Measurements from ENCODE around the gene CTNNA3. TPM values are rescaled to one million over a fixed set of nuclear protein-coding genes. Genes with fewer than 3 reads are reported as not detected.
A peak's percentile ranks its signal among the peaks of the same experiment; 100 is the strongest.
"Not testable (repeated sequence)": the region's sequence is repeated elsewhere in the genome, so short reads cannot be mapped to it uniquely, and the experiment has no call there.

The CTNNA3 gene
- total RNA-seq, 1 donor from 2014 or later: not detected

GRCh38 chr10:66362522-66362921 is 1333.5 kb downstream of the CTNNA3 start:
- no peak for FAIRE-seq
- H3K36me3 ChIP-seq (ENCODE audit: control insufficient read depth, insufficient read depth, low read length): no peaks in the 10 kb centered on the region
- no peak overlapping the region for H3K4me3 ChIP-seq (ENCODE audit: low read depth, low read length)
- no peaks in the 10 kb centered on the region for H3K27me3 ChIP-seq (ENCODE audit: control insufficient read depth, insufficient read depth, low read length)
- no peak for DNase-seq (ENCODE audit: low read depth)
- TF ChIP-seq, protein P1, sequence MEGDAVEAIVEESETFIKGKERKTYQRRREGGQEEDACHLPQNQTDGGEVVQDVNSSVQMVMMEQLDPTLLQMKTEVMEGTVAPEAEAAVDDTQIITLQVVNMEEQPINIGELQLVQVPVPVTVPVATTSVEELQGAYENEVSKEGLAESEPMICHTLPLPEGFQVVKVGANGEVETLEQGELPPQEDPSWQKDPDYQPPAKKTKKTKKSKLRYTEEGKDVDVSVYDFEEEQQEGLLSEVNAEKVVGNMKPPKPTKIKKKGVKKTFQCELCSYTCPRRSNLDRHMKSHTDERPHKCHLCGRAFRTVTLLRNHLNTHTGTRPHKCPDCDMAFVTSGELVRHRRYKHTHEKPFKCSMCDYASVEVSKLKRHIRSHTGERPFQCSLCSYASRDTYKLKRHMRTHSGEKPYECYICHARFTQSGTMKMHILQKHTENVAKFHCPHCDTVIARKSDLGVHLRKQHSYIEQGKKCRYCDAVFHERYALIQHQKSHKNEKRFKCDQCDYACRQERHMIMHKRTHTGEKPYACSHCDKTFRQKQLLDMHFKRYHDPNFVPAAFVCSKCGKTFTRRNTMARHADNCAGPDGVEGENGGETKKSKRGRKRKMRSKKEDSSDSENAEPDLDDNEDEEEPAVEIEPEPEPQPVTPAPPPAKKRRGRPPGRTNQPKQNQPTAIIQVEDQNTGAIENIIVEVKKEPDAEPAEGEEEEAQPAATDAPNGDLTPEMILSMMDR (IDR thresholded peaks at IDR 0.05; ENCODE audit: insufficient read depth, low read length, severe bottlenecking): no peak

DNA sequence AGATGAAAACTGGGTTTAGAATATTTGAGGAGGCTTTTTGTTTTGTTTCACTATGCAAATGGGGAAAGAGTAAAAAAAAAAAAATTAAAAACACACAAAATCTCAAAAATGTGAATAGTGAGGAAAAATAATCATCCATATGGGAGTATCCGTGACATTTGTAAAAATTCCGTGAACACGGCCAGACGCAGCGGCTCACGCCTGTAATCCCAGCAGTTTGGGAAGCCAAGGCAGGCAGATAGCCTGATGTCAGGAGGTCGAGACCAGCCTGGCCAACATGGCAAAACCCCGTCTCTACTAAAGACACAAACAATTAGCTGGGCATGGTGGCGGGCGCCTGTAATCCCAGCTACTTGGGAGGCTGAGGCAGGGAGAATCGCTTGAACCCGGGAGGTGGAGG is 1342.2 kb downstream of the CTNNA3 start:
- H3K36me3 ChIP-seq (ENCODE audit: control insufficient read depth, insufficient read depth, low read length); DNase-seq (ENCODE audit: low read depth); H3K4me3 ChIP-seq (ENCODE audit: low read depth, low read length); FAIRE-seq; H3K27me3 ChIP-seq (ENCODE audit: control insufficient read depth, insufficient read depth, low read length): not testable (repeated sequence)

DNA sequence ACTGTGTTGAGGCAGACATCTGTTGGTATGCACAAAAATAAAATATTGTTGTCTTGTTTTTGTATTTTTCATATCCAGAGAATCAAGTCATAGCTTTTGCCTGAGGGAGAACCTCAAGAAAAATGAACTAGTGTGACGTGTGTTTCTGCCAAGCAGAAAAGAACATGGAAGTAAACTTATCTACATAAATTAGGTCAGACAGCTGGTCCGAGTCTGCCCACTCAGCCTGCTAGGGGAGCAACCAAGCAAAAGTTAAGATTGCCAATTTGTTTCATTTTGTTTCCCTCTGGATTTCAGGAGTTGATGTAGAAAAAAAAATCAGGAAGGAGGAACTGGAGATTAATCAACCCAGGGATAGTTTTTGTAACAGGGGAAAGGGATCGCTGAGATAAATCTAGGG is 1342.6 kb downstream of the CTNNA3 start:
- FAIRE-seq (no peak), DNase-seq (ENCODE audit: low read depth) (no peak)
- no peaks in the 10 kb centered on the region for H3K36me3 ChIP-seq (ENCODE audit: control insufficient read depth, insufficient read depth, low read length)
- TF ChIP-seq, protein P1 (IDR thresholded peaks at IDR 0.05; ENCODE audit: insufficient read depth, low read length, severe bottlenecking): no peak
- H3K27me3 ChIP-seq (ENCODE audit: control insufficient read depth, insufficient read depth, low read length): no peaks in the 10 kb centered on the region
- no peak overlapping the region for H3K4me3 ChIP-seq (ENCODE audit: low read depth, low read length)

DNA sequence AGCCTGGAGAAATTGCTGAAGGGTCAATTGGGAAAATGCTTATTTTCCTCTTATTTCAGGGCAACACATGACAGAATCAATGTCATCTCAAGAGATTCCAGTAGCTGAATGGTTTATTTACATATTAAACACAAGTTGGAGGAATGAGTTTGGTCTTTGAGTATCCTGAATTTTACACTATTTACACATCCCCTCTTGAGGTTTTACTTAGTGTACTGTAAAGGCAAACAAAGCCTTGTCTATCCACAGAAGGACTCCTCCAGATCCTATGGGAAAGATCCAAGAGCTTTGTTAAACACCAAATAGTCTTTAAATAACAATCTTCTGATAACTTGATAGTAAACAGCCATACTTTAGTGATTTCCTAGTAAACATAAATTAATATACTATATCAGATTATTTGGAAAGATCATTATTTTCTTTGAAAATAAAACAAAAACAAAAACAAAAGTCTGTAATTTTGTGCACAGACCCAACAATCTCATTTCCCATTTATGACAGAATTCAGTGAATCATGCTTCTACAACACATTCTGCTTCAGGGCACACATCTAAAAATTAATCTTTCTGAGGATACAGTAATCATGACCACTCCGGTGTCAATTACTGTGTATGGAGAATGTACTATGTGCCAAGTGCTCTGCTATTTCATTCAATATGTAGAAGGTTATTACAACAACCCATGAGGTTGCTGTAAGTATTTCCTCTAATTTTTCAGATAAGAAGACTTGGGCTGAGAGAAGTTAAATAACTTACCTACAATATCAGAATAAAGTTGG is 1345.2 kb downstream of the CTNNA3 start:
- Histone ChIP-seq H3K27me3 (ENCODE audit: control insufficient read depth, insufficient read depth, low read length) (no peaks in the 10 kb centered on the region), H3K36me3 (ENCODE audit: control insufficient read depth, insufficient read depth, low read length) (no peaks in the 10 kb centered on the region), H3K4me3 (ENCODE audit: low read depth, low read length) (no peak overlapping the region)
- FAIRE-seq (no peak), DNase-seq (ENCODE audit: low read depth) (peak; percentile 1)
- TF ChIP-seq, protein P1 (IDR thresholded peaks at IDR 0.05; ENCODE audit: insufficient read depth, low read length, severe bottlenecking): no peak

DNA sequence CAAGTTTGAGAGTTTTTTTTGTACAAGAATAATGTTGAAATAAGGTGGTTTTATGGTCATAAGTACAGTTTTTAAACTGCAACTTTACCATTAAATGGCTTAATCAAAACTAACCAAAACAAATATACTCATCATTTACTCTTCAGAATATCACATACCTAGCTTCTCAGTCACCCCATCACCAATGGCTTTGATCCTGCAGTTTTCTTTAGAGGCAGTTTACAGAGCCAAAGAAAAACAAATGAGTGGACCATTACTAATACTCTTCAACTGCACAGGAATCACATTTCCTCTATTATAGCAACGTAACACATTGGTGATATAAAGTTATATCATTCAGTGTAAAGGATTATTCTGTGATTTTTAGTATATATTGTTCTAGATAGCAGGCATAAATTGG is 1346.3 kb downstream of the CTNNA3 start:
- H3K4me3 ChIP-seq (ENCODE audit: low read depth, low read length): no peak overlapping the region
- FAIRE-seq (no peak), DNase-seq (ENCODE audit: low read depth) (peak; percentile 35)
- no peaks in the 10 kb centered on the region for H3K27me3 ChIP-seq (ENCODE audit: control insufficient read depth, insufficient read depth, low read length)
- TF ChIP-seq, protein P1 (IDR thresholded peaks at IDR 0.05; ENCODE audit: insufficient read depth, low read length, severe bottlenecking): no peak
- no peaks in the 10 kb centered on the region for H3K36me3 ChIP-seq (ENCODE audit: control insufficient read depth, insufficient read depth, low read length)

GRCh38 chr10:66349076-66349475 is 1346.9 kb downstream of the CTNNA3 start:
- no peak overlapping the region for H3K4me3 ChIP-seq (ENCODE audit: low read depth, low read length)
- no peaks in the 10 kb centered on the region for H3K27me3 ChIP-seq (ENCODE audit: control insufficient read depth, insufficient read depth, low read length)
- DNase-seq (ENCODE audit: low read depth) (no peak), FAIRE-seq (no peak)
- H3K36me3 ChIP-seq (ENCODE audit: control insufficient read depth, insufficient read depth, low read length): no peaks in the 10 kb centered on the region
- TF ChIP-seq, protein P1 (IDR thresholded peaks at IDR 0.05; ENCODE audit: insufficient read depth, low read length, severe bottlenecking): no peak
